Measurements from ENCODE around the gene PTPRG.

The PTPRG gene

DNA sequence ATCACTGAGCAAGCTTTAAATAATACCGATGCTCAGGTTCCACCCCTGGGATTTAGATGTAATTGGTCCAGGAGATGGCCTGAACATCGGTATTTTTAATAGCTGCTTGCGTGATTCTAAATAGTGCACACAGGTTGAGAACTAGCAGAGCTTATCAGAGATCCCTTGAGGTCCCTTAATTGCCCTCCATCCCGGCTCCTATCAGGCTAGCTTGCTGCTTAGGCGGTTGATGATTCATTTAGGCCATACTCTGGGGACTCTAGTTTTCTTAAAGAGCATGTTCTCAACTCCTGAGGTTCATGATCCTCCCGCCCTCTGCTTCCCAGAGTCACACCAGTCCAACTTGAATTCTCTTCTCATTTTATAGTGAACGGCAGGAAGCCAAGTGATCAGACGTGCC lies 531.7 kb downstream of the PTPRG start:
- no peak for DNase-seq

DNA sequence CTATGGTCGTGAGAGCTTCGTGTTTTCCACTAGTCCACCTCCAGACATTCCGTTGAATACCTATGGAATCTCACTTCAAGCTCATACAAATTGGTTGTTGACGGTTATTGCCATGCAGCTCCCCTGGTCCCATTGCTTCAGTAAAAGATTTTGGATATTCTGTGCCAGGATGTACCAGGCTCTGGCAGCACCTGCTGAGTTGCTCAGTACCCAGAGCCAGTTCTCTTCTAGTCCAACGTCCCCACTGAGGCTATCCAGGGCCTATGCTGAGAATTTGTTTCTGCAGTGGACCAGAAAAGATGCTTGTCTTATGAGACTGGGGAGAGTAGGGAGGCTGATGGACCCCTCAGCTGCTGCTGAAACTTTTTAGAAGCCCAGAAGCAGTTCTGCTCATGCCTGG lies 533.1 kb downstream of the PTPRG start:
- DNase-seq: no peak

DNA sequence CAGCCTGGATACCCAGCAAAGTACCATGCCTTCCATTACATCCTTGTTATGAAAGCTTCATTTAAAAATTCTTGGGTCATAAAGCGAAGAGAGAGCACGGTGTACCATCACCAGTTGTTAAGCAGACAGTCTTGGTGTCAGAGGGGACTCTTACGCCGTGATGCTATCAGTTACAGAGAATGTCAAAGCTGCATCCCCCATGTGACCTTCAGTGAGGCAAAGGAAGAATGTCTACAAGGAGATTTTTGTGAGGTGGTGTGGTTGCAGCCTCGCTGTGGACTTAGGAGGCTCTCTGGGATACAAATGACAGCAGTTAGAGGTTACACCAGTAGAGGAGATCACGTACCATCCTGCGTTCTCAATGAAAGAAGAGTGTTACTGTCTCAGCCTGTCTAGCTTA lies 533.7 kb downstream of the PTPRG start:
- DNase-seq: no peak

DNA sequence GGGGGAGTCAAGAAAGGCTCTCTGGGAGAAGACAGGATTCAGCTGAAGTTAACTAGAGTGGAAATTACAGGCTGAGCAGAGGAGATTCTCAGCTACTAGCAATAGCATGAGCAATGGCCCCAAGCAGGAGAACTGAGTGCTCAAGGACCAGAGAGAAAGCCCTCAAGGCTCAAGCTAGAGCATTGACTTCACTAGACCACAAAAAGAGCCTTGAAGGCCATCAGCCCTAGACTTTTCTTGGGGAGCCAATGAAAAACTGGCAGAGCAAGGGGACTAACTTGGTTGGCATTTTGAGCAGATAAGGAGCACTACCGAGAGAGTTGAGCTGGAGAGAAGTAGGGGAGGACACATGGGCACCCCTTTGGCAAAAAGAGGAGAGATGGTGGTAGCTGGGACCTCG lies 534.4 kb downstream of the PTPRG start:
- DNase-seq: no peak

DNA sequence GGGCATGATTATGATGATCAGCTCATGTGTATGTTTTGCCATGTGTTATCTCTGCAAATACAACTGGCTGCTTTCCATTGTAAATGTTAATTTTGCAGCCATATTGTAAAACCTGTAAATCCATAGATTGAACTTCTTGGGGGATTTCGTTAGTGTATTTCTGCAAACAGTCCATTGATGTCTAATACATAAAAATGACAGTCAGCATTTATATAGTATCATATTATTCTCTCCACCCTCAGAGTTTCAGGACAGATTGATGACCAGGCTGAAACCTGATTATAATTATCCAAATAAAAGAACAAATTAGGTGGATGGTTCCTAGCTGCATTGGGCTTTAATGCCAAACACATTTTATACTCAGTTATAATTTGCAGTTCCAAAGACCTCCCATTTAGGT lies 535.1 kb downstream of the PTPRG start:
- no peak for DNase-seq

DNA sequence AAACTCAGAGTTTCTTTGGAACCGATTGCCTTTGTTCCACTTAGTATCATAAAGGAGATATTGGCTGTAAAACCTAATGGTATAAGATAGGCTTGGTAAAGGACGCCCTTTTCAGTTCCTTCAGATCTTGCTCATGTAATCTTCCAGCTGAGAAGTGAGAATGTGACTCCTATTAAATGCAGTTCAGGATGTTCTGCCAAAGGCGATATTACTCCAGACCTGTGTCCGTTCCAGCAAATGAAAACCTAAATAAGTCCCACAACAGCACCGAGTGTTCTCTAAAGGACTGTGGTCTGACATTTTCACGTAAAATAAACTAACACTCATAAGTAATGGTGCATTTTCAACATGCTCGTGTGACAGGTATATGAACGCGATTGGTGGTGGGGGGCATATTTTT lies 535.8 kb downstream of the PTPRG start:
- no peak for DNase-seq

DNA sequence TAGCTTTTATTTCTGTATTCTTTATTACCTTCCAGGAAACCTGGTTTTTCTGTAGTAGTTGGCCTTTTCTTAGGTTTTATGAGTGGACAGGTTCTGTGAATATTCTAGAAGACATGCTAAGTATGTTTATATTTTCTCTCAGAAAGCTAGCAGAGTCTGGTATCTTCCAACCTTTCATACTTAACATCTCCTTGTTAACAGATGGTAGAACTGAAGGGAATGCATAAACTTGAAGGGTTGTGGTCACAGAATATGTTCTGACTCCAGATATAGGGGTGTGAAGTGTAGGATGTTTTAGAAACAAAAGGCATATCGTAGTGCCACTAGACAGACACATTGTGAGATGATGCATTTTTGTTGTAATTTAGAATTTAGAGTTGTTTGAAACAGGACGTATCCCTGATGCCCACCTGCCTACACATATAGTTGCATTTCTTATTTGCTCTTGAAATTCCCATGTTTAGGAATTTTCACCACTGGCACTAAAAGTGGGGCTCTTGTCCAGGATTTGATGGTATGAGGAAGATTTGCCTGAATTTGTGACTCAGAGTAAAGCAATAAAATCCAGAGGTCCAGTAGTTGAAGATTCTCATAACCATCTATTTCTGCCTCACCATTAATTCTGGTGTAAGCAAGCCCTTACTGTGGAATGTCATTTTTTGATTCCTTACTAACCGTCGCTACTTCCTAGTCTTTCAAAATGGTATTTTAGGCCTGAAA lies 537.4 kb downstream of the PTPRG start:
- no peak for DNase-seq

DNA sequence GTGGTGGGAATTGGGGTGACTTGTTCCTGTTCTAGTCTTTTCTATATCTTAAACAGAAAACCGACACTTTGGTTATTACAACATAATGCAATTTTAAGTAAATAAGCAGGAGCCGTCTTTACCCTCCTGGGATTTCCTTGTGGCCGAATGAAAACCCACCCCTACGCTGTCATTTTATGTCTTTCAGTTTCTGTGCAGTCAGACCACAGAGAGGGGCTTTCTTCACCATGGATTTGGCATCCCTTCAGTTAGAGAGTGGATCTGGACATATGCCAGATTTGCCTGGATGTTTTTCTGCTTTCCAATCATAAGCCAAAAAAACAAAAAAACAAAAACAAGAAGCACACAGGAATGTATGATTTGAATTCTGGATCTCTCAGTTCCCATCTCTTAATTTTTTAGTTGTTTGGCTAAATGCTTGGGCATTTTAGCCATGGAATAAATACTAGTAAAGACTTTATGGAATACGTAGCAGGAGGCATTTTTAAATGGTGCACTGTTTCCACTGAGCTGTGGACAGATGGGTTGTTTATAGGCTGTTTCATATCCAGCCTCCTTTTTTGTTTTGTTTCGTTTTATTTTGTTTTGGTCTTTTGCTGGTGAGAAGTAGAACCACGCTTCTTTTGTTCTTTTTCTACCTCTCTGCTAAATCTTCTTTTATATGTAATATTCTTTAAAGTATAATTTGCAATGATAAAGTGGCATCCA lies 539.1 kb downstream of the PTPRG start:
- DNase-seq: no peak

DNA sequence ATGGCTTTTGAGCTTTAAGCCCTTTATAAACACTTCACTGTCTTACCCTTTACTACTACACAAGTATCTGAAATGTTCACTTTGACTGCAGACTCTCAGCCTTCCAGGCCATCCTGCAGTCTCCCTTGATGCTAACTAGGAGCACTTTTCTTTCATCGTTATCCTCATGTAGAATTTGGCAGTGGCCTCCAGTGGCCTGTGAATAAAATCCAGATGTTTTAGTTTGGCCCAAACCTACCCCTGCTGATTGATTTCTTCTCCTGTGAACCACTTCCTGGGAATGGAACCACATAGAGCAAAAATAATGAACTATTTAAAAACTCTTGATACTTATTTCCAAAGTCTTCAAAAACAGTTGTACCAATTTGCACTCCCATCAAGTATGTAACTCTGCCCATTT lies 540.1 kb downstream of the PTPRG start:
- DNase-seq: no peak

DNA sequence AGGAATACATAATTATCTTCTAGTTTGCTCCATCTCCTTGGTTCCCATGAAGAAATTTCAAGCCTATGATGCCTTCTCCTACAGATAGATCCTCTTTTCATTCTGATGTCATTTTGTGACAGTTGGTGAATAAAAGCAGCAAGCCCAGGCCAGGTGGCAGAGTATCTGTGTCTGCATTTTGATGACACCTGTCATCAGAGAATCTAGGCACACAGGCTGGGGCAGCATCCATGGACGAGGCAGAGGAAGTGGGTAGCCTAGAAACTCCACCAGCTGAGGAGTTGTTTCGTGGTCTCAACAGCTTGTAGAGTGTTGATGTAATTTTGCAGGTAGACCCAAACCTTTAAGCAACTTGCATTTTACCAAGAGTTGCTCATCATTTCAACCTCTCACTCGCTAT lies 542.2 kb downstream of the PTPRG start:
- DNase-seq: peak; percentile 7

DNA sequence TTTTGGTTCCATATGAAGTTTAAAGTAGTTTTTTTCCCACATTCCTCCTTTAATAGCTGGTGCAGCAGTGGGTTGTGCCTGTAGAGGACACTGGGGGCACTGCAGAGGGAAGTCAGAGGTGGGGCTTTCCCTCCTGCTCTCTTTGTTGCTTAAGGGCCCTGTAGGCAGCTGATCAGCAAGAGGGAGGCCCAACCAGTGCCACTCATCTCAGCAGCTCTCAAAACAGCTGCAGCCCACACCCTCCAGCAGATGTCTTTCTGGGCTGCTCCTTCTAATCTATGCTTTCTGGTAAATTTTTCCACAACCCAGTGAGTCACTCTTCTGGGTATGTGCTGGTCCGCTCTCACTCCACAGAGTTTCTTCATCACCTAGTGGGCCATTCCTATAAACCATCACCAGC lies 548.2 kb downstream of the PTPRG start:
- no peak for DNase-seq

DNA sequence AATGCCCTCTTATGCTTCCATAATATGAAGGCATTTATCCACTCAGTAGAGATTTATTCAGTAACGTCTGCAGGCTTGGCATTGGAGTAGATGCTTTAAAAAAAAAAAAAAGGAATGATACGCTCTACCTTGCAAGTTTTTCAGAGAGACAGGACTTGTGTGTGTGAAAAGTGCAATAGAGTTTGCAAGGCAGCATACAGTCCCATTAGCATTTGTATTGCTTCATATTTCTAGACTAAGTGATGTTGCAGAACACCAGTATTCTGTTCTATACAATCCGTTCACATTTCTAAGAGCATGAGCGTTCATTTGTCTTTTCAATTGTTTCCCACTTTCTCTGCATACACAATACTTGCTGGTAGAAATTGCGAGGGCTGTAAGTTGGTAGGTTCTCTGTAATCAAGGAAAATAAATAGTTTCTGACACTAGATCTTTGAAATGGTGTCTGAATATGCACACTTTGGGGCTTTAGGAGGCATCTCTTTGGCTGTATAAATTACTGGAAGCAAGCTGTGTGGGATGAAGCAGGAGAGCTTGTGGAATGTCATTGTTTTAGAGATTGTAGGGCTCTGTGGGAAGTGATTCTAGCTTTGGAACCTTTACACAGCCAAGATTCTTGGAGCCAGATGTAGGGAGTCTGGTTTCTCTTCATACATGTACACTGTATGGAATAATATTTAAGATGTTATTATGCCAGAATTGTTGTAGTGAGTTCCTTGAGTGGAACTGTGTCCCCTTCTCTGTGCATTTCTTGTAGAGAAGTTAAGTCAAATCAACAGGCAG lies 549.3 kb downstream of the PTPRG start:
- DNase-seq: no peak

DNA sequence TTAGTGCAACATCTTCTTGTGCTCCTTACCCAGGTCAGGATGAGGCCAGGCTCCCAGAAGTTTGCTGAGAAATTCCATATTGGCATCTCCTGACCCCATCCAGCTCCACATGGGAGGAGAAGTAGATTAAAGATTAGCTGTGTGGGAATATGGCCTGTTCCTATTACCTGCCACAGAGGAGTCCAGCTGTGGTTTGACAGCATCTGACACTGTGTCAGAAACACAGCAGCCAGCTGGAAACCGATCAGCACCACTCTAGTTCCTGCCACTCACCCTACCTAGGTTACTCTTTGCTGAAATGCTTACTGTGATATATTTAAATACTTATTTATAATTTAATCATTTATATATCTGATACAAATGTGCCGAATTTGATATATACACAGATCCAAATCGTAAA lies 551.7 kb downstream of the PTPRG start:
- no peak for DNase-seq

DNA sequence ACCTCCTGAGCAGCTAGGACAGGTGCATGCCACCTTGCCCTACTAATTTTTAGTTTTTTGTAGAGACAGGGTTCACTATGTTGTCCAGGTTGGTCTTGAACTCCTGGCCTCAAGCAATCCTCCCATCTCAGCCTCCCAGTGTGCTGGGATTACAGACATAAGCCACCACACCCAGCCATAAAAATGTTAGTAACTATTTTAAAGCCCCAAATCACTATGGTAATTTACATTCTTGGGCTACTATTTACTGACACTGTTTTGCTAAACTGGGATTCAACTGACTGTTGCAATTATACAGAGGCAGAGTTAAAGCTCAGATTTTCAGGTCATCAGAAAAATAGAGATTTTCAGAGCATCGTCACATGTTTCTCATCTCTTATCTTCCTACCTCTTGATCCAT lies 553.4 kb downstream of the PTPRG start:
- DNase-seq: no peak

DNA sequence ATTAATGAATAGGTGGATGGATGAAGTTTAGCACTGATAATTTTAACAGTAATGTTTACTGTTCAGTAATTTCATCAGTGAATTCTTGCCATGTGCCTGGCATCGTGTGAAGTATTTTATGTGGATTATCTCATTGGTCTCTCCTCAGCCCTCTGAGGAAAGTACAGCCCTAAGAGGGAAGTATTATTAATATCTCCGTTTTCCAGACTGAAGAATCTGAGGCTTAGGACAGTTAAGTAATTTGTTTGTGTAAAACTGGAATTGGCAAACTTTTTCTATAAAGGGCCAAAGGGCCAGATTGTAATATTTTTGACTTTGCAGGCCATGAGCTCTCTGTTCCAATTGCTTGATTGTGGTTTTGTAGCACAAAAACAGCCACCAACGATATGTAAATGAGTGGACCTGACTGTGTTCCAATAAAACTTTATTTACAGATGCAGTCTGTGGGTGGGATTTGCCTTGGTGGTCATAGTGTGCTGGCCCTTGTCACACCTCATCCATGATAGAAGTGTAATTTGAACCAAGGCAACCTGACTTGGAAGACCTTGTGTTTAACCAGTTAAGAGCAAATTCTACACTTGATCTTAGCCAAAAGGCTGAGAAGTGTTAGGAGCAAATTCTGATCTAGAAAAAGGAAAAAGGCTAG lies 556.7 kb downstream of the PTPRG start:
- no peak for DNase-seq

DNA sequence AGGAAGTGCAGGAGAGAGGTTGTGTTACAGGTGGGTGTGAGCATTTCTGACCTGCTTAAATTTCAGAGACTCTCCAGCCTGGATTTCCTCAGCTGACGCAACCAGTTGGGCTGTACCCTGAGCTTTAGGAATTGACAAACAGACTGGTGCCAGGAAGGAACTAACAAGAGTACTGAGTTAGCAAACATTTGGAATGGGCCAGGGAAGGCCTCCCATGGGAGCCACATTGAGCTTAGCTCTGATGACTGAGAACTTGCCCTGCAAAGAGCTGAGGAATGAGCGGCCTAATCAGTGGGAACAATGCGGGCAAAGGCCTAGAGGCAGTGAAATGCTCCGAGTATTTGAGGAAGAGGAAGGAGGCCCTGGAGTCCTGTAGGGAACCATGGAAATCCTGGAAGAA lies 557.8 kb downstream of the PTPRG start:
- DNase-seq: no peak

DNA sequence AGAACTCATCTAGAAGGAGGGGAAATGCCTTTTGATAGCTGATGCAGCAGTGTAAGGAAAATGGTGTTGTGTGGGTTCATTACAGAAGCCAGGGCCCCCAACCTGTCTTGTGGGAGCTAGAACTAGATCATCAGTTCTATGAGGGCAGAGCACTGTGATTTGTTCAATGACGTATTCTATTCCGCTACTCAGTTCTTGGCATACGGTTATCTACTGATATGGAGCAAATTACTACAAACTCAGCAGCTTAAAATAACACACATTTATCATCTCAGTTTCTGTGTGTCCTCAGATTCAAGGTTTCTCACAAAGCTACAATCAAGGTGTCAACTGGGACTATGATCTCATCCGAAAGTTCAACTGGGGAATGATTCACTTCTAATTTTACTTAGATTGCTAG lies 561.4 kb downstream of the PTPRG start:
- DNase-seq: no peak

DNA sequence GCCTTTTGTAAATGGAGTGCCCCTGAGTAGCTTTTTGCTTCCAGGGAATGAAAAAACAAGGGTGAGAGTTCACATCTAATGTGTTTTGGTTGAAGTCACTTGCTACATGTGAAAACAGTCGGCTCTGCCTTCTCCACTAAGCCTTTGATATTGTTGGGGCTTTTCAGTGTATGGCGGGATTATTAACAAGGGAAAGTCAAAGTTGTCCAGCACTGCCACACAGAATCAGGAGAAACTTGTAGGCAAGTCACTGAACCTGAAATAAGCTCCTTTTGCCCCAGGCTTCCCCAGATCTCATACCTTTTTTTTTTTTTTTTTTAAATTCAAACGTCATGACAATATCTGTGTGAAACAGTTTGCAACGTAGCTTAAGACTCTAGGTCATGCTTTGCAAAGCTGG lies 564.0 kb downstream of the PTPRG start:
- no peak for DNase-seq

DNA sequence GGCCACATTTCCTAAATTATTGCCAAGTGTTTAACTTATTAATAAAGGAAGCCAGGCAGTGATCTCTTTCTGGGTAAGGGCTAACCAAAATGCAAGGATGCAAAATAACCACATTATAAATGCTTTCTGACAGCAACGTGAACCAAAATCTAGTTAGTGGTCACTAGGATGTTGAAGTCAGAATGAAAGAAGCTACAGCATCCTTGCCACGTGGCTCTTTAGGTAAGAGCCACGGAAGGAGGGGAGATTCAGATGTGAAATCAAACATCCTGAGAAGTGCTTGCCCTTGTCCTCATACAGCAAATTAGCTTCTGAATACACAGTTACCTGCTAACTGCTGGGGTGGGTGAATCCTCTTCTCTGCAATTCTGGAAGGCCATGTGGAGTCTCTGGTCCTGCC lies 565.7 kb downstream of the PTPRG start:
- DNase-seq: no peak

DNA sequence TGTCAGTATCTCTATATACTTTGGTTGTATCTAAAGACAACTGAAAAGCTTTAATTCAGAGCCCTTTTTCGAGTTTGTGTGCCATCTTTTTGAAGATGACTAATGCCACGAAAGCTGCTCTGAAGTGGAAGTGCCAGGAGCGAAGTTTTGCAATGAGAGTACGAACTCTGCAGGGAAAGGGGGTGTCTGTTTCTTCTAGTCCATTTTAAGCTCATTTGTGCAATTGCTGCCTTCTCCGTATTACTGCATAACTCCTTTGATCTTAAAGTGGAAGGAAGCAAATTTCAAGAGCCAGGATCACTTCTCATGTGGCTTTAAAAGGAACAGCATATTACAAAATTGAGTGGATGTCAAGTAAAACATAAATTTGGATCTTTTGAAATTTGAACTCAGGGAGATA lies 566.7 kb downstream of the PTPRG start:
- no peak for DNase-seq

DNA sequence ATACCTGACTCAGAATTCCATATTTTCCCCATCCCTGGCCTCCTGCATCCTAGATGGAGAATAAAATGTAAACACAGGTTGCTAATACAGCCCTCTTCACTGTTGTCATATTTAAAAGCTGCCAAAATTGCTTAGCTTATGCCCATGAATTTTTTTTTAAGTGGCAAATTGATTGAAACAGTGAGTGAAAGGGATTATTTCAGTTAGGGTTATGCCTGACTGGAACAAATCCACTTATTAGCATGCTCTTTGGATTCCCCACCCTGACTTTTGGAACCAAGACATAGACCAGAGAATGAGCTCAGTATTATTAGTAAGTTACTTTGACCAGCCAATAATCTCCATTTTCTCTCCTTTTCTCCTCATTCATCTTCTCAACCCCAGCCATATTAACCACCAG lies 567.3 kb downstream of the PTPRG start:
- no peak for DNase-seq

DNA sequence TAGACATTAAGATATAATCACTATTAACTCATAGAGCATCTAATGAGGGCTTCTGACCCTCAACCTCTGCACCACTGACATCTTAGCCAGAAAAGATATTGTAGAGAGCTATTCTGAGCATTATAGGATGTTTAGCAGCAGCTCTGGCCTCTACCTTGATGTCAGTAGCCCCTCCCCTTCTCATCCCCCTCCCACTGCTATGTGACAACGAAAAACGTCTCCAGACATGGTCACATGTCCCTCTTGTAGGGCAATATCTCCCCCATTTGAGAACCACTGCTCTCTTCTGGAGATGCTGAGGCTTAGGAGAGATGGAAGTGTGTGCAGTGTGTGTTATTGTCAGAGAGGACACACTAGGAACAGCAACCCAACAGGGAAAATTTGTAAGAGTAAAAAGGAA lies 569.7 kb downstream of the PTPRG start:
- DNase-seq: no peak

DNA sequence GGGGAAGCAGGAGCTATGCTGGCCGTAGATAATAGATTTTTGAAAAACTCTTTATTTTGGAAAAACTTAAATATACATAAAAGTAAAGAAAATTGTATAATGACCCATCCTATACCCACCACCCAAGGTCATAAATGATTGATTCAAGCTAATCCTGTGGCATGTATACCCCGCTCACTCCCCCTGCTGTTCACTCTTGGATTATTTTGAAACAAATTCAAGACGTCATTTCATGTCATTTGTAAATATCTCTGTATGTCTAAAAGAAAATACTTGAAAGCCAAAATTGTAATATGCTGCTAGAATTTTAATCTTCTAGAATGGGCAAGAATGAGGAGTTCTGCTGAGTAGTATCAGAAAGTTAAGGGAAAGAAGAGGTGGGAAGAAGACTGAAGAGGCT lies 570.2 kb downstream of the PTPRG start:
- no peak for DNase-seq
